T-cell (primary cell): Measurements from ENCODE around the gene JCAD. TPM values are rescaled to one million over a fixed set of nuclear protein-coding genes. Genes with fewer than 3 reads are reported as not detected.

ENCODE experiments used
- ATAC-seq, 4 experiments: fragments of 200-7000 bp in 3 of 4; fragments of 150-1000 bp in 1 of 4; cut with Tn5 transposase; replicated peaks in 1 of 4; 1 replicate in 3 of 4; 2 replicates in 1 of 4; pipeline ENCODE4 v1.10.0; 2021; ENCODE audit warnings: moderate library complexity in 3 of 4, mild to moderate bottlenecking in 2 of 4, moderate number of reproducible peaks in 1 of 4
- CTCF ChIA-PET, 2 donors: fragments of 300-600 bp; sonication (Branson Sonifier 250); formaldehyde crosslinking; loops; one replicate each; lab custom pipeline; 2022; ENCODE audit warnings: antibody characterized with exemption in 2 of 2; lab: Charles Lee
- POLR2A ChIA-PET, 2 donors: fragments of 300-600 bp; sonication (Branson Sonifier 250); formaldehyde crosslinking; loops; one replicate each; lab custom pipeline; 2022; ENCODE audit warnings: antibody characterized with exemption in 2 of 2; lab: Charles Lee
- DNase-seq, 35 experiments: peaks; one replicate each; pipeline versions ENCODE4 v3.0.0 to v3.0.0-alpha.2; 2013 to 2023
- H3K27ac ChIP-seq: one replicate; pipeline ENCODE4 v1.5.1; 2013; ENCODE audit warnings: low read length
- H3K27me3 ChIP-seq, 2 experiments: replicated peaks in 1 of 2; 1 replicate in 1 of 2; 2 replicates in 1 of 2; pipeline versions ENCODE4 v1.6.1 to v1.7.0; 2013; ENCODE audit warnings: low read length in 1 of 2, mixed read lengths in 1 of 2; ENCODE audit not compliant: control insufficient read depth in 2 of 2, insufficient read depth in 2 of 2; ENCODE audit errors: extremely low read depth in 1 of 2
- H3K36me3 ChIP-seq, 2 donors: 1 replicate in 1 of 2; 2 replicates in 1 of 2; pipeline versions ENCODE4 v1.6.1 to v1.7.0; 2013; ENCODE audit warnings: low read length in 1 of 2; ENCODE audit not compliant: control insufficient read depth in 2 of 2, insufficient read depth in 1 of 2; ENCODE audit errors: extremely low read depth in 1 of 2
- H3K4me1 ChIP-seq, 2 experiments: 1 replicate in 1 of 2; 2 replicates in 1 of 2; pipeline versions ENCODE4 v1.6.1 to v1.7.0; 2013; ENCODE audit warnings: low read length in 2 of 2, mixed read lengths in 1 of 2; ENCODE audit not compliant: insufficient read depth in 2 of 2, control insufficient read depth in 1 of 2; ENCODE audit errors: extremely low read depth in 1 of 2
- H3K4me3 ChIP-seq, 2 donors: 1 replicate in 1 of 2; 2 replicates in 1 of 2; pipeline versions ENCODE4 v1.5.1 to v1.7.0; 2013; ENCODE audit warnings: mild to moderate bottlenecking in 2 of 2, low read length in 1 of 2, moderate library complexity in 1 of 2; ENCODE audit not compliant: control insufficient read depth in 1 of 2; ENCODE audit errors: extremely low read depth in 1 of 2
- H3K9me3 ChIP-seq: 2 replicates; pipeline ENCODE4 v1.7.0; 2013
- H3K27ac Mint-ChIP-seq, 2 donors: one replicate each; pipeline ENCODE4 v1.8.0; 2020 to 2021; ENCODE audit warnings: mild to moderate bottlenecking in 2 of 2, mixed read lengths in 2 of 2
- H3K27me3 Mint-ChIP-seq, 2 donors: one replicate each; pipeline ENCODE4 v1.8.0; 2021 to 2022; ENCODE audit warnings: mixed read lengths in 2 of 2
- H3K36me3 Mint-ChIP-seq: one replicate; pipeline ENCODE4 v1.8.0; 2021; ENCODE audit warnings: mixed read lengths
- H3K4me1 Mint-ChIP-seq, 3 donors: one replicate each; pipeline ENCODE4 v1.8.0; 2020 to 2022; ENCODE audit warnings: mixed read lengths in 3 of 3, mild to moderate bottlenecking in 1 of 3
- H3K4me3 Mint-ChIP-seq, 3 donors: one replicate each; pipeline ENCODE4 v1.8.0; 2020 to 2022; ENCODE audit warnings: mild to moderate bottlenecking in 3 of 3, mixed read lengths in 3 of 3, moderate library complexity in 3 of 3
- H3K9me3 Mint-ChIP-seq, 3 donors: one replicate each; pipeline ENCODE4 v1.8.0; 2020 to 2022; ENCODE audit warnings: mixed read lengths in 3 of 3
- WGBS: methylation state at CpG from one replicate; pipeline ENCODE4 v1.1.5; 2013; ENCODE audit warnings: missing lambda C conversion rate; ENCODE audit not compliant: insufficient coverage; 5-methylcytosine and 5-hydroxymethylcytosine counted together
- total RNA-seq, 35 experiments: library from RNA in 6 of 35; stranded (reverse) in 6 of 35; fragments of 120-200 nt in 1 of 35; gene quantifications; one replicate each; pipeline versions ENCODE4 v1.2.1 to v1.2.4 and lab custom pipeline; 2013 to 2026

Gene JCAD
- total RNA-seq, 5 donors from 2014 or later (not counting 1 experiment from before 2014, with no cell fraction given) = 0.06 to 0.32 (median 0.10) TPM; not detected in 2

- Histone ChIP-seq H3K4me3 (no peak overlapping the region), H3K9me3 (no peaks in the 10 kb centered on the region), H3K36me3 (no peaks in the 10 kb centered on the region), H3K27me3 (peaks cover 0 to 76% of the 10 kb centered on the region in 2 experiments), H3K27ac (no peak overlapping the region), H3K4me1 (peaks cover 22 to 45% of the 10 kb centered on the region in 2 experiments)
- no peaks in the 10 kb centered on the region for H3K9me3 Mint-ChIP-seq
- ChIA-PET POLR2A (no interaction called here), CTCF (no interaction called here)
- H3K36me3 Mint-ChIP-seq = no peaks in the 10 kb centered on the region
- H3K27ac Mint-ChIP-seq = no peak overlapping the region
- peaks cover 54 to 76% of the 10 kb centered on the region in 2 donors for H3K27me3 Mint-ChIP-seq
- peaks cover 38 to 53% (median 44%) of the 10 kb centered on the region in 3 donors for H3K4me1 Mint-ChIP-seq
- ATAC-seq = no peak
- no peak for DNase-seq
- 93% methylated on average over 3 of the region's 7 CpGs for WGBS
- H3K4me3 Mint-ChIP-seq = no peak overlapping the region
These were observed 29.5 kb downstream of the JCAD start for GRCh38 chr10:30029872-30030256.

DNA sequence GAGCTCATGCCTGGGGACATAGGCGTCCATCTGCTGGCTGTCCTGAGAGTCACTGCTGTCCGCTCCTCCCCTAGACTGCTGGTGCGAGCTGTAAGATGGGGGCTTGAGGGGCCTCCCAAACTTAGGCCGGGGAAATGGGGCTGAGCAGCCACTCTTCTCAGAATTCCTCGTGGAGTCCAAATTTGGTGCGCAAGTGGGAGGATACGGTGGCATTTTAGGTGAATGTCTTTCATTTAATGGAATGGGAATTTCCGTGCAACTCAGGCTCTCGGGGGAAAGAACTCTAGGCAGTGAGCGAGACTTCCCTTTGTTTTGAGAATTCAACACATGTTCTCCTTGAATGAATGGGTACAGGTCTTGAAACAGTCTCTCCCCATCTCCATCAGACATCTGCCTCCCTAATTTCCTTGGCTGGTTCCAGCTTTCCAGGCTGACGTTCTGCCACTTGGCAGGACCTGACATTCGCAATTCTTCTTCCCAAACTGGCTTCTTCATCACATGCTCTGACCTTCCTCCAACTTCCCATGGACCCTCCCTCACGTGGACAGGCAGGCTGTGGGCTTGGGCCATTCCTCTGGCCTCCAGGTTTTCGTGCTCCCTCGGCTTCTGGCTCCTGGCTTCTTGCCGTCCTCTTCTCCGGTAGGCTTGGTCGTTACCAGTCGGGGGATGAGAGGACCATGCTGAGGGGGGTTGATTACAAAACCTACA lies 30.1 kb downstream of the JCAD start:
- Histone ChIP-seq H3K27ac (no peak overlapping the region), H3K36me3 (no peaks in the 10 kb centered on the region), H3K9me3 (no peaks in the 10 kb centered on the region), H3K4me1 (peaks cover 22 to 45% of the 10 kb centered on the region in 2 experiments), H3K4me3 (no peak overlapping the region), H3K27me3 (peaks cover 0 to 79% of the 10 kb centered on the region in 2 experiments)
- DNase-seq (no peak), ATAC-seq (no peak)
- H3K27me3 Mint-ChIP-seq = peaks cover 50 to 73% of the 10 kb centered on the region in 2 donors
- peak overlapping the region in 1 of 3 donors; percentile 76 for H3K4me3 Mint-ChIP-seq
- no peak overlapping the region for H3K27ac Mint-ChIP-seq
- ChIA-PET CTCF (no interaction called here), POLR2A (no interaction called here)
- H3K4me1 Mint-ChIP-seq = peaks cover 39 to 53% (median 43%) of the 10 kb centered on the region in 3 donors
- H3K9me3 Mint-ChIP-seq = no peaks in the 10 kb centered on the region
- over 99% methylated on average over 10 of the region's 19 CpGs for WGBS
- no peaks in the 10 kb centered on the region for H3K36me3 Mint-ChIP-seq

- Histone ChIP-seq H3K4me1 (peaks cover 22 to 45% of the 10 kb centered on the region in 2 experiments), H3K27ac (no peak overlapping the region), H3K36me3 (no peaks in the 10 kb centered on the region), H3K27me3 (peaks cover 0 to 73% of the 10 kb centered on the region in 2 experiments), H3K9me3 (no peaks in the 10 kb centered on the region), H3K4me3 (peak overlapping the region in 1 of 2 donors; percentile 26)
- Mint-ChIP-seq H3K9me3 (no peaks in the 10 kb centered on the region), H3K27me3 (peaks cover 46 to 69% of the 10 kb centered on the region in 2 donors), H3K27ac (no peak overlapping the region), H3K4me3 (peak overlapping the region in 1 of 3 donors; percentile 76), H3K4me1 (peaks cover 39 to 53% (median 43%) of the 10 kb centered on the region in 3 donors), H3K36me3 (no peaks in the 10 kb centered on the region)
- WGBS = 73% methylated on average over 9 of the region's 12 CpGs
- no peak for DNase-seq
- CTCF ChIA-PET = no interaction called here
- POLR2A ChIA-PET = no interaction called here
- no peak for ATAC-seq
These were observed 30.7 kb downstream of the JCAD start for GRCh38 chr10:30028738-30029030.

DNA sequence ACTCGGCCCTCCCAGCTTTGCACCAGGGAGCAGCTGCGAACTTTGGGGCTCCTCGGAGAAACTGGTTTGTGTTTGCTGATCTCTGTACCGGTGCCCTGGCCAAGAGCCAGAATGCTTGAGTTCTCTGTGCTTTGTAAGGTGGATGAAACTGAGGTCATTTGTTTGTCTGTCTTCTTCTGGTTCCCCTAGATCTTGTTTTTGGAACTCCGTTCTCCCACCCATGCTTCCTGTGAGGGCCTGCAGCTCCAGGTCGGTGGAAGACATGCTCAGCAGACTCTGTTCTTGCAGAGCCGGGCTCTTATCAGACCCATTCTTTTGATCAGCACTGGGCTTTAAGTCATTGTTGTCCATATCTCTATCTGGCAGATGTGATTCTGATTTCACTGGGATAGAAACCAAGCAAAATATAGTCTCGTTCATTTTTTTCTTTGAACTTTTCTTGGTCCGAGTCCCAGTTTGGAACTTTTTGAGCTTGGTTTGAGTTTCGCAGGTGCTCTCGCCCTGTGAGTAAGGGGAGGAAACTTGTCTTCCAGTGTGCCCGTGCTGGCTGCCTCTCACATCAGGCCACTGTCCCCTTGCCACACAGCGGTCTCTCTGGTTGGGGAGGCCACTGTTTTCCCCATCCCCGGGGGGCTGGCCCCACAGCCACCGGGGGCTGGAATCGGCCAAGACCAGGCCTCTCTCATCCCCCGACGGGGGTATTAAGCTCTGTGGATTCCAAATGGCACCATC lies 31.2 kb downstream of the JCAD start:
- Mint-ChIP-seq H3K4me1 (peaks cover 39 to 51% (median 41%) of the 10 kb centered on the region in 3 donors), H3K36me3 (no peaks in the 10 kb centered on the region), H3K27ac (no peak overlapping the region), H3K4me3 (peak overlapping the region; percentile 42 to 76 (median 67)), H3K9me3 (no peaks in the 10 kb centered on the region), H3K27me3 (peaks cover 46 to 67% of the 10 kb centered on the region in 2 donors)
- ChIA-PET CTCF (interaction anchor here in 1 of 2 donors (0.6 to 1.7 kb wide), 4 partner anchors 26 to 334 kb away, joined by 3 to 9 read pairs (median 3); no protein-coding TSS in a partner anchor), POLR2A (no interaction called here)
- Histone ChIP-seq H3K36me3 (no peaks in the 10 kb centered on the region), H3K27me3 (peaks cover 0 to 70% of the 10 kb centered on the region in 2 experiments), H3K9me3 (no peaks in the 10 kb centered on the region), H3K4me3 (peak overlapping the region; percentile 26 to 39), H3K27ac (no peak overlapping the region), H3K4me1 (peaks cover 22 to 45% of the 10 kb centered on the region in 2 experiments)
- ATAC-seq (peak in 2 of 4 experiments; percentile 4 to 7), DNase-seq (peak in 28 of 35 experiments; percentile 15 to 56 (median 34))
- WGBS = 60% methylated on average over 12 of the region's 18 CpGs

DNA sequence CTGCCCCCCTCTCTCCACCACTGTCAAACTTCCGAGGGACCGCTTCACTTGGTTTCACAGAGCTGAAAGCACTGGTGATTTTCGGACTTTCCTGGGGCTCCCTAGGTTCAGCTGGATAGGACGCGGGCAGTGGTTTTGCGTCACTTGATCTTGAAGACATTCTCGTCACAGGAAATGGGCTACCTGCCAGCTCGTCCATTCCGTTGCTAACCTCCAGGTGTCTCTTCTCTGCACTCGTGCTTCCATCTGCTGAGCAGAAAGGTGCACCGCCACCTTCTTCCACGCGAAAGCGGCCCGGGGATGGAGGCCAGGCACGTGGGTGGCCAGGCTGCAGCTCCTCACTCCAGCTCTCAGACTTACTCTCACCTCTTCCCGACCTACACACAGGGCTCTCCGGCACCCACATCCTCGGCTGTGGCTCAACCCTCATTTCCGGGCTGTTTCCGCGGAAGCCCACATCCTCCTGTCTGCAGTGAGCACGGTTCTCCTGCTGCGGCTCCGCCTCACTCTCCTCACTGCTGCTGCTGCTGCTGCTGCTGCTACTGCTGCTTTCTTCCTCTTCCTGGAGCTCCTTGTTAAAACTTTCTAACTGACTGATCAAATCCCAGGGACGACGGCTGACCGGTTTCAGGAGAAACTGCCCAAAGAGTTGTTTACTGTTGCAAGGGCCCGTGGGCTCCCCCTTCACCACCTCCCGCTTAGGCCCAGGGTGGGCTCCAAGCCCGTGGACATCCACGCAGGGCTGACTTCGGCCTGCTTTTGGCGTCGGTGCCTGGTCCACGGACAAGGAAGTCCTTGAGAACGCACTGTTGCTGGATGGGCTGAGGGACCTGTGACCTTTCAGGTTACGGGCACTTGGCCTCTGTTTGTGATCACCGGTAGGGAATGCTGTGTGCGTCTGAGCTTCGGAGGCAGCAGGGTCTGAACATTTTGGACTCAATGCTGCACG lies 32.1 kb downstream of the JCAD start:
- ChIA-PET CTCF (interaction anchor here in 1 of 2 donors (0.6 to 1.7 kb wide), 14 partner anchors 15 to 555 kb away, joined by 3 to 12 read pairs (median 3); no protein-coding TSS in a partner anchor), POLR2A (interaction anchor here in 1 of 2 donors (0.7 kb wide), 1 partner anchor 321 kb away, joined by 3 read pairs; no protein-coding TSS in a partner anchor)
- H3K36me3 ChIP-seq = no peaks in the 10 kb centered on the region
- DNase-seq (peak; percentile 70 to 94 (median 90)), ATAC-seq (peak; percentile 97 to 100 (median 99))
- H3K27ac ChIP-seq = peak overlapping the region; percentile 40
- peaks cover 22 to 45% of the 10 kb centered on the region in 2 experiments for H3K4me1 ChIP-seq
- Mint-ChIP-seq H3K4me1 (peaks cover 39 to 47% (median 41%) of the 10 kb centered on the region in 3 donors), H3K27me3 (peaks cover 46 to 67% of the 10 kb centered on the region in 2 donors), H3K9me3 (no peaks in the 10 kb centered on the region), H3K36me3 (no peaks in the 10 kb centered on the region), H3K27ac (peak overlapping the region in 1 of 2 donors; percentile 62), H3K4me3 (peak overlapping the region; percentile 42 to 76 (median 67))
- H3K9me3 ChIP-seq = no peaks in the 10 kb centered on the region
- peaks cover 0 to 73% of the 10 kb centered on the region in 2 experiments for H3K27me3 ChIP-seq
- peak overlapping the region; percentile 26 to 39 for H3K4me3 ChIP-seq
- 12% methylated on average over 41 of the region's 42 CpGs for WGBS
